CD4-positive, alpha-beta T cell treated with Interferon alpha-2 for 1 hour (primary cell): ENCODE data around the gene GLRA3.
"Not testable (repeated sequence)": the region's sequence is repeated elsewhere in the genome, so short reads cannot be mapped to it uniquely, and the experiment has no call there.

ENCODE experiments used
- DNase-seq, 2 donors: peaks; one replicate each; pipeline ENCODE4 v3.0.0-alpha.2; 2020 to 2022

The GLRA3 gene

GRCh38 chr4:174646326-174646725, 182.7 kb downstream of the GLRA3 start:
- no peak for DNase-seq

GRCh38 chr4:174640146-174640545, 188.9 kb downstream of the GLRA3 start:
- no peak for DNase-seq

GRCh38 chr4:174635732-174636131, 193.3 kb downstream of the GLRA3 start:
- DNase-seq: no peak

- DNase-seq: no peak
These were observed 195.6 kb downstream of the GLRA3 start for GRCh38 chr4:174633399-174633798.

- peak in 1 of 2 donors; percentile 40 for DNase-seq
These were observed 196.9 kb downstream of the GLRA3 start for GRCh38 chr4:174631901-174632758.

GRCh38 chr4:174629907-174630450, 199.1 kb downstream of the GLRA3 start:
- DNase-seq: not testable (repeated sequence)

GRCh38 chr4:174629265-174629664, 199.8 kb downstream of the GLRA3 start:
- DNase-seq: no peak

GRCh38 chr4:174628191-174628590, 200.9 kb downstream of the GLRA3 start:
- DNase-seq: no peak

- no peak for DNase-seq
These were observed 201.6 kb downstream of the GLRA3 start for GRCh38 chr4:174627473-174627872.

- DNase-seq: no peak
These were observed 202.6 kb downstream of the GLRA3 start for GRCh38 chr4:174626342-174627008.

GRCh38 chr4:174616661-174617060, 212.4 kb downstream of the GLRA3 start:
- no peak for DNase-seq

- DNase-seq: no peak
These were observed 215.1 kb downstream of the GLRA3 start for GRCh38 chr4:174613979-174614378.

GRCh38 chr4:174611792-174612191, 217.3 kb downstream of the GLRA3 start:
- no peak for DNase-seq

- no peak for DNase-seq
These were observed 221.3 kb downstream of the GLRA3 start for GRCh38 chr4:174607792-174608191.

GRCh38 chr4:174604198-174604597, 224.8 kb downstream of the GLRA3 start:
- peak in 1 of 2 donors; percentile 11 for DNase-seq

- no peak for DNase-seq
These were observed 228.7 kb downstream of the GLRA3 start for GRCh38 chr4:174600391-174600790.

- DNase-seq: no peak
These were observed 230.2 kb downstream of the GLRA3 start for GRCh38 chr4:174598800-174599199.

GRCh38 chr4:174596513-174596912, 232.5 kb downstream of the GLRA3 start:
- DNase-seq: no peak

- DNase-seq: no peak
These were observed 233.7 kb downstream of the GLRA3 start for GRCh38 chr4:174595141-174595929.

GRCh38 chr4:174593701-174594100, 235.3 kb downstream of the GLRA3 start:
- no peak for DNase-seq

GRCh38 chr4:174592985-174593335, 236.1 kb downstream of the GLRA3 start:
- DNase-seq: no peak

GRCh38 chr4:174592256-174592984, 236.6 kb downstream of the GLRA3 start:
- no peak for DNase-seq
